Fibroblast of skin of right quadriceps (primary cell): ENCODE results near the gene TMEM45B.
"Not testable (repeated sequence)": the region's sequence is repeated elsewhere in the genome, so short reads cannot be mapped to it uniquely, and the experiment has no call there.

Source experiments
- DNase-seq: peaks from one replicate; pipeline ENCODE4 v3.0.0-alpha.2; 2013

Gene TMEM45B

GRCh38 chr11:129813231-129813791 is 2.3 kb upstream of the TMEM45B start:
- DNase-seq, result no peak

- DNase-seq, result no peak
These were observed 1.2 kb upstream of the TMEM45B start for GRCh38 chr11:129814244-129815014.

GRCh38 chr11:129817534-129818051 is 1.9 kb downstream of the TMEM45B start:
- no peak for DNase-seq

- DNase-seq, result not testable (repeated sequence)
These were observed 2.6 kb downstream of the TMEM45B start for GRCh38 chr11:129818236-129818635.

- no peak for DNase-seq
These were observed 3.6 kb downstream of the TMEM45B start for GRCh38 chr11:129819237-129819636.

GRCh38 chr11:129820228-129820627 is 4.6 kb downstream of the TMEM45B start:
- not testable (repeated sequence) for DNase-seq

- DNase-seq, result not testable (repeated sequence)
These were observed 7.6 kb downstream of the TMEM45B start for GRCh38 chr11:129823281-129823680.

GRCh38 chr11:129823799-129824198 is 8.2 kb downstream of the TMEM45B start:
- DNase-seq, result not testable (repeated sequence)

GRCh38 chr11:129825380-129825779 is 9.7 kb downstream of the TMEM45B start:
- DNase-seq, result peak; percentile 11

GRCh38 chr11:129828301-129828836 is 12.7 kb downstream of the TMEM45B start:
- DNase-seq, result no peak

- DNase-seq, result not testable (repeated sequence)
These were observed 13.8 kb downstream of the TMEM45B start for GRCh38 chr11:129829497-129829896.

GRCh38 chr11:129831227-129831626 is 15.6 kb downstream of the TMEM45B start:
- not testable (repeated sequence) for DNase-seq

- DNase-seq, result not testable (repeated sequence)
These were observed 17.6 kb downstream of the TMEM45B start for GRCh38 chr11:129833260-129833659.

GRCh38 chr11:129836423-129836891 is 20.8 kb downstream of the TMEM45B start:
- DNase-seq, result not testable (repeated sequence)

GRCh38 chr11:129836979-129837378 is 21.3 kb downstream of the TMEM45B start:
- DNase-seq, result no peak

- no peak for DNase-seq
These were observed 24.6 kb downstream of the TMEM45B start for GRCh38 chr11:129840236-129840635.

- DNase-seq, result no peak
These were observed 26.5 kb downstream of the TMEM45B start for GRCh38 chr11:129842138-129842537.

GRCh38 chr11:129846508-129847335 is 31.1 kb downstream of the TMEM45B start:
- peak; percentile 97 for DNase-seq

- DNase-seq, result not testable (repeated sequence)
These were observed 31.7 kb downstream of the TMEM45B start for GRCh38 chr11:129847361-129847760.

GRCh38 chr11:129849447-129850130 is 33.9 kb downstream of the TMEM45B start:
- DNase-seq, result no peak

- DNase-seq, result no peak
These were observed 36.6 kb downstream of the TMEM45B start for GRCh38 chr11:129852125-129852740.
